Stimulated activated CD8-positive, alpha-beta memory T cell treated with anti-CD3 and anti-CD28 coated beads, Interleukin-4, amount 100 ng/mL, for 24 hours (primary cell): Measurements from ENCODE around the gene TBC1D22A.

Experiments
- DNase-seq: peaks from one replicate; pipeline ENCODE4 v3.0.0-alpha.2; 2020; ENCODE audit warnings: low read depth

The TBC1D22A gene

DNA sequence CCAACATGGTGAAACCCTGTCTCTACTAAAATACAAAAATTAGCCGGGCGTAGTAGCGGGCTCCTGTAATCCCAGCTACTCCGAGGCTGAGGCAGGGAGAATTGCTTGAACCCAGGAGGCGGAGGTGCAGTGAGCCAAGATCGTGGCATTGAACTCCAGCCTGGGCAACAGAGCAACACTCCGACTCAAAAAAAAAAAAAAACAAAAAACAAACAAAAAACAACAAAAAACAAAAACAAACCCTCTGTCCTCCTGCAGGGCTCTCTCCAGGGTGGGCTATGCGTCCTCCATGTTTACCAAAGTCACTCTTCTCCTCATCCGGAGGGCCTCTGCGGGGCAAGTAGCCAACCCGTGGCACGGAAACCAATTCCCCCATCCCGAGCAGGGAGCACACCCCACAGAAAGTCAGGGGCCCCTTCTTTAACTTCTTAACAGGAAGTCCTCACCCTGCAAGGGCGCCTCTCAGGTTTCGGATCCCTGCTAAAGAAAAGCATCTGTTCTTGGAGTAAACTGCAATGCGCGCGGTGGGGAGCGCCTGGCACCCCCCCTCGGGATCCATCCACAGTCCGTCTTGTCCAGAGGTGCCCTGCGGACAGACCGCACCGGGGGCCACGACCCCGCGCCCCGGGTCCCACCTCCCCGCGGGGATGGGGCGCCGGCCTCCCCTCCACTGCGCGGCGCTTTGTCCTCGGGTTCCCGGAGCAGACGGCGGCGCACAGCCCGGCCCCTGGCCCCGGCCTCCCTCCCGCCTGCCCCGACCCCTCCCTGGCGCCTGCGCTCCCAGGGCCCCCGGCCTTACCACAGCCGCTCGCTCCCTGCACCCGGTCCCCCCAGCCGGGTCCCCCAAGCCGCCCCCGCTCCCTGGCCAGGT is 25.1 kb upstream of the TBC1D22A start:
- peak; percentile 19 for DNase-seq

DNA sequence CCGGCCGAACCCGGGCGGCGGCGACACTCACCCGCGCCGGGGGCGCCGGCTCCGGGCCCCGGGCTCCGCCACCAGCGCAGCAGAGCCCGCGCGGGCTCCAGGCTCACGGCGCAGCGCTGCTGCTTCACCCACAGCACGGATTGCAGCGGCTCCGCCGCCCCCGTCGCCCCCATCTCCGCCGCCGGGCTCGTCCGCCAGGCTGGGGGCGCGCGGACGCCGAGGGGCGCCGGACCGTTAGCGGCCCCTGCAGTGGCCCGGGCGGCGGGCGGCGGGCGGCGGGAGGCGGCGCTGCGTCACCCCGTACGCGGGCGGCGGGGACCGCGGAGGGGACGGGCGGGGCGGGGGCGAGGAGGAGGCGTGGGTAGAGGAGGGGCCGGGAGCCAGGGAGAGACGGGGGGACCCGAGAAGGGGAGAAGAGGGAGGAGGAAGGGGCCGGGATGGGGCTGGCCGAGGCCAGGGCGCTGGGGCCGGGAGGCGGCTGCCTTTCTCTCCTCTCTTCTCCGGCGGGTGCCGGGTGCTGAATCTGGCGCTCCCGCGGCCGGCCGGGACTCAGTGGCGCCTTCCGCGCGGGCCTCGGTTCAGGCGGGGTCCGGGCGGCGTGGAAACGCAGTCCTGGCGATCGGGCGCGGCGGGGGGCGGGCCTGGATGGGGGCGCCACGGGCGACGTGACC is 24.3 kb upstream of the TBC1D22A start, which contains the start of gene CERK:
Gene CERK (minus strand): TSS at position 277 of the 671 bp plus-strand sequence. CDS start 104 bp downstream, at position 173.
- peak; percentile 54 for DNase-seq

DNA sequence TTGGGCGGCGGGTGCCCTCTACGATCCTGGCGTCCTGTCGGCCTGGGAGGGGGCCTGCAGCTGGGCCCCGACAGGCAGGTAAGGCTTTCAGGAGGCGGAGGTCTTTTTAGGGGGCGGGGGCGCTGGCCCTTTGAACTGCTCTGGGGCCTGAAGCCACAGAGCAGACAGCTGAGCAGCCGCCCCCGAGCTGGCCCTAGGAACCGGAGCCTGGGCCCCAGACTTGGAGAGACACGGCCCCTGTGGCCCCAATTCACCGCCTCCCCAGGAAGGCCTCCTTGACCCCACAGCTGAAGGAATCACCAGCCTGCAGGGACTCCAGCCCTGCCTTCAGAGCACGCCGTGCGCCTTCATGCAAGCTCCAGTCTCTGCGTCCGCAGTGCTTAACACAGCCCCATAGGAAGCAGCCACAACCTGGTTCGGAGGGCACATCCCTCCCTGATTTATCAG is 23.8 kb upstream of the TBC1D22A start:
- DNase-seq: no peak

DNA sequence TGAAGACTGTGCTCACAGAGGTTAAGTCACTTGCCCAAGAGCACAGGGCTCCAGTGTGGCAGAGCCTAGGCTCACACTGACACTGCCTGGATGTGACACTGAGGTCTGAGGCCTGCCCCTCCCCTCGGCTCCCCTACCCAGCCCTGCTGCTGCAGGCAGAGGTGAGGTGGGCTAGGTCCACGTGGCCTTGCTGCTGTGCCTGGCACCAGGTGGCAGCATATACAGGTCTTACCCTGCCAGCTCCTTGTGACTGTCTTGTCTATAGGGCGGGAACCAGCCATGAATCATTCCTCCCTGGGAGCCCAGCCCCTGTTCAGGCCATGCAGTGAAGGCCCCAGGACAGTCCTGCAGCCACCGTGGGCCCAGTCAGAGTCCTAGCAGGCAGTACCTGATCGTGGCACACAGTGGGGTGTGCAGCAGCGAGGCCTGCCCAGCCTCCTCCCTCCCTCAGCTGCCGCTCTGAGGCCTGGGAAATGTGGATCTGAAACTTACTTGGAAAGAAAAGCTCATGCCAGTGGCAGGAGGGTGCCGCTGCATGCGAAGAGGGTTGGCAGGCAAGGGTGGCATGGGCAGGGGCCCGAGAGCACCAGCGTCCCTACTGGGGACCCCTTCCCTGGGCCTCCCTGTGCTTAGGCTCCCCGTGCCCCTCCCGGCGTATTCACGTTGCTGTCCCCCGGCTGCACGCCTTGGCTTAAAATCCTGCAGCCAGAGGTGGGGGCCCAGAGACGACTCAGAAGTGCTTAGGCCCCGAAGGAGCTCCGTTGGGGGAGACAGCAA is 23.2 kb upstream of the TBC1D22A start:
- DNase-seq: peak; percentile 63

DNA sequence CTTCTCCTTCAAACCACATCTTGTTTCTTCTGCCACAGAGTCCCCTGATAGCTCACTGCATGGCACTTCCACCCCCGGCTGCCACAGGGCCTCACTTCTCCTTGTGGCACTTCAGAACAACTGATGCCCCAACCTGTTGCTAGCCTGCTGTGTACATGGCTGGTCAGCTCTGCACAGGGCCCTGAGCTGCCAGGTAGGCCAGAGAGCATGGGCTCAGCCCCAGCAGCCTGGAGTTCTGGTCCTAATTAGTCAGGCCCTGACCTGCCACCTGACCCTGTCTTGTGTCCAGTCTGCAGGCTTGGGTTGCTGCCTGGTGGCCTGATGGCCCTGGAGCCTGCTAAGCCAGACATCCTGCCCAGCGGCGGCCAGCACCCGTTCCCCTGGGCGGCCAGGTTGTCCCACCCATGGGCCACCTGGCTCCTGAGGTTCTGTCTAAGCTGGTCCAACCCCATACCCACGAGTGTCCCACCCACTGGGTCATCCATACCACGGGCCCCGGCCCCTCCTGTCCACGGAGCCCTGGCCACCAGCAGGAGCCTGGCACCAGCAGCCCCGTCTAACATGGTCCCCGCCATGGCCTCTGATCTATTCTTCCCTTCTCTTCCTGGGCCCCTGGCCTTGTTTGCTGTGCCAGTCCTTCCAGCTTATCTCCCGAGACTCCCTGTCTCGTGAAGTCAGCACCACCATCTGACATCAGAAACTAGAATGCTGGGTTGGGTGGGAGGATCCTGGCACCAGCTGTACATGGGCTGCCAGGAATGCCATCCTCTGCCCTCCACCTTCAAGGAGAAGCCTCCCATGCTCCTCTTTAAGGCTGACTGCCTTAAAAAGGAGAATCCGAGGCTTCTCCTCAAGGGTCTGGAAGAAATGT is 21.3 kb upstream of the TBC1D22A start:
- no peak for DNase-seq

DNA sequence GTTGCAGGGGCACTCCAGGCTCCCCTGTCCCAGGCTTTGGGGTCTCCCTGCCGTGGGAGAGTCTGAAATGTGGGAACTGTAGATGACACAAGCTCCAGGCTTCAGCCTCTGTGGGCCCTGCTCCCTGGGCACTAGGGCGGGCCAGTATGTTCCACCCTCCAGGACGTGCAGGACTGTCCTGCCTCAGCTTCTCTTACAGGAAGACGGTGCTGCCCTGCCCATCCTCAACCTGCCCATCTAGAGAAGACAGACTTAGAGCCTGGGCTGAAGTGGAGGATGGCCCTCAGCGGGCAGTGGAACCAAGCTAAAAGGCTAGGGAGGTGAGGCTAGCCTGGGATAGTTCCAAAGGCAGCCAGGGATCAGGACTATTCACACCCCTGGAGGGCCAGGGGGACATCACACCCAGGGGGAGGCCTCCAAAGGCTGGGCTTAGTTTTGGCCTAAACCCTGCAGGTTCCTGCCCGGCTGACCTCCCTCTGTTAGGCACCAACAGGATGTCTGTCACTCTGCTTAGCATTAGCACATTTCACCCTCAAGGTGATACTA is 20.4 kb upstream of the TBC1D22A start:
- no peak for DNase-seq

DNA sequence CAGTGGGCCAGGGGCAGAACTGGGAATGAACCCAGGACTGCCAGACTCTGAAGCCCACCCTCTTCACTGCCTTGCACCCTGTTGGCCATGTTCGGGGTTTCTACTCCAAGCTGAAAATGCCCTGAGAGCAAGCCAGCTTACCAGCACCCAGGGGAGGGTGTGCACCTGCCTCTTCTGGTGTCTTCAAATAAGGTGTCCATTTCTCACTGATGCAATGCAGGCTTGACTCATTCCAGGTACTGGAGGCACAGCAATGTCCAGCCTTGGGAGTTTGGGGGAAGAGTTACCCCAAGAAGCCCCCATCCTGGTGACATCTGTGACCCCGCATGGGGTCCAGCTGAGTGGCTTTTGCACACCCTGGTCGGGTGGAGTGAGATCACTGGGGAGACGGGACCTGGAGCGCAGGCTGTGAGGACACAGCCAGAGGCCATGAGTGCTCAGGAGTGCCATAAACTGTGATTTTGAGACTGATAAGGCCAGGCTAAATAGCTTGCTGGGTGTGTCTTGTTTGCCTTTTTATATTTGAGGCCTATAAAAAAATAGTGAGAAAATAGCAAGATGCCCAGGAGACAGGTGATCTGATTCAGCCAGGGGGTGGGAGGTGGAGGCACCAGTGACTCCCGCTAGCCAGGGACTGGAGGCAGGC is 19.8 kb upstream of the TBC1D22A start:
- DNase-seq: no peak

DNA sequence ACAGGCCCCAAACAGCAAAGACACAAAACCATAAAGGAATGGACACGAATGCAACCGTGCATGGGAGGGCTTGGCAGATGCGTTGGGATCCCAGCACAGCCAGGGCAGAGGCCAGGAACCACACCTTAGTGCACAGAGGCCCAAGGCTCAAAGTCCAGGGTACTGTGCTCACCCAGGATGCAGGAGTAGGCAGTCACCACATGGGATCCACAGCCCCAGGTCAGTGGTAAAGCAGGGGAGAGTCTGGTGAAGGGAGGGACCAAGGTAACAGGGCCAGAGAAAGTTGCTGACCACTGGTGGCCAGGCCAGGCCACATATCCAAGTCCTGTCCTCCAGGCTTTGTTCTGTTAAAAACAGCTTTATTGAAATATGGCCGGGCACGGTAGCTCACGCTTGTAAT is 17.9 kb upstream of the TBC1D22A start:
- DNase-seq: no peak

DNA sequence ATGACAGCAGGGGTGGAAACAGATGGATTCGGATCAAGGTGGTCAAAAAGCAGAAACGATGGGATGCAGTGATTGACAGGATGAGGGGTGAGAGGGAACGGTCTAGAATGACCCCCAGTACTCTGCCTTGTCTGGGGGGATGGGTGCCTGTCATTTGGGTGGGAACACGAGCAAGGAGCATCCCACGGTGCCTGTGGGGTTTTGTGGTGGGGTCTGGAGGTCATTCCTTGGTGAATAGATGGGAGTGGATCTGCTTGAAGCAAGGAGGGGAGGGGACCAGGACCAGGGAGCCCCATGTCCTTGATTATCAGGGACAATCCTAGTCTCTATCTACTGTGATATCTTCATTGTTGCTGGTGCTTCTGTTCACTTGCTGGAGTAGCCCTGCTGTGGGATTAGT is 16.3 kb upstream of the TBC1D22A start:
- no peak for DNase-seq

DNA sequence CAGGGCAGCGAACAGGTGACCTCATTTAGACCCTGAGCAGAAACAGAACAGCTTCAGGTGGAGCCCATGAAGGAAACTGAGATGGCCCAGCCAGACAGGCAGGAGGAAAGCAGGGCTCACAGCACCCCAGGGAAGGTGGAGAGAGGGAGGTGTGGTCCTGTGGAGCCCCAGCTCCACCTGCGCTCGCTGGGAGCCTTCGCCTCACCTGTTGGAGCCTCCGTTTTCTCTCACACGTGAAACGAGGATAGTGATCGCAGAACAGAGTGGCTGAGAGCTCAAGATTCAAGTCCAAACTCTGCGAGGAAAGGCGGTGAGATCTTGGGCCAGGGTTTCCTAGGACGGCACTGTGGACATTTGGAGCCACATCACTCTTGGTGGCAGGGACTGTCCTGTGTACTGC is 15.8 kb upstream of the TBC1D22A start:
- DNase-seq: no peak

DNA sequence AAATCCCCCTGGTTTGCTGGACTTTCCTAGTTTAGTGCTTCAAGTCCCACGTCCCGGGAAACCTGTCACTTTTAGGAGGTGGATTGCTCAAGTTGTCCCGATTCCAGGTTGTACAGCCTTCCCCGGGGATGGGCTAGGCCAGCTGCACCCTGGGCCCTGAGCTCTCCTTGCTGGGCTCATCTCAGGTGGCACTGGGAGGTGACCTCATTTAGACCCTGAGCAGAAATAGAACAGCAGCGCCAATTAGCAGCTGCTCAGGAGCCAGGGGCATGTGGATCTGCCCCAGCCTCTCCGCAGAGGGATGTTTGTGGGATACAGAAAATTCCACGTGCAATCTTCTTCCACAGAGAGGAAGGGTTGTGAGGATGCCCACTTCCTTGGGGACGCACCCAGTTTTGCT is 14.8 kb upstream of the TBC1D22A start:
- no peak for DNase-seq

DNA sequence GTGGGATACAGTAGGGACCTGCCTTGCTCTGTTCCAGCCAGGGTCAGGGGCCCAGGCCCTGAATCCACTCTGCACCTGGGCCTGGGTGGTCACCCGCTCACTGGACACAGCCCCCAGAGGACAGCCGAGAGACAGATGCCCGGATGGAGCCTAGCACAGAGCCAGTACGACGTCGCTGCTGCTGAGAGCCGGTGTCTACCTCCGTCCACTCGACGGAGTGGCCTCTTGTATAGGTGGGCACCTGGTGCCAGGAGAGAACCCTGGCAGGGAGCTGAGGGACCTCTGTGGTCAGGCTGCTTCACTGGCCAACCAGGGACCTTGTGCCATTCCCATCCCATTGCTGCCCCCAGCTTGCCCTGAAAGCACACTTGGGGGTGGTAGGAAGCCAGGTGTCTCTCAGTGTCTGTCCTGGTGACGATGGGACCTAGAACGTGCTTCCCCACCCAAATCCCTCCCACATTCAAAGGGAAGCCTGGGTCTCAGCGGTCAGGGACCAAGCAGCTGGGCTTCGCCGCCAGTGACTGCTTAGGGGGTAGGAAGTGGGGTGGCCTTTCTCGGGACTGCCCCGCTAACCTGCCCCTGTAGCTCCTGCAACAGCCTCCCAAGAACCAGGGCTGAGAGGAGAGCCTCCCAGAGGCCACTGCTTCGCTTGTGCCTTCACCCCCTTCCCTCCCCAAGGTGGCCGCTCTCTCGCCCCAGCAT is 14.1 kb upstream of the TBC1D22A start:
- DNase-seq: no peak

DNA sequence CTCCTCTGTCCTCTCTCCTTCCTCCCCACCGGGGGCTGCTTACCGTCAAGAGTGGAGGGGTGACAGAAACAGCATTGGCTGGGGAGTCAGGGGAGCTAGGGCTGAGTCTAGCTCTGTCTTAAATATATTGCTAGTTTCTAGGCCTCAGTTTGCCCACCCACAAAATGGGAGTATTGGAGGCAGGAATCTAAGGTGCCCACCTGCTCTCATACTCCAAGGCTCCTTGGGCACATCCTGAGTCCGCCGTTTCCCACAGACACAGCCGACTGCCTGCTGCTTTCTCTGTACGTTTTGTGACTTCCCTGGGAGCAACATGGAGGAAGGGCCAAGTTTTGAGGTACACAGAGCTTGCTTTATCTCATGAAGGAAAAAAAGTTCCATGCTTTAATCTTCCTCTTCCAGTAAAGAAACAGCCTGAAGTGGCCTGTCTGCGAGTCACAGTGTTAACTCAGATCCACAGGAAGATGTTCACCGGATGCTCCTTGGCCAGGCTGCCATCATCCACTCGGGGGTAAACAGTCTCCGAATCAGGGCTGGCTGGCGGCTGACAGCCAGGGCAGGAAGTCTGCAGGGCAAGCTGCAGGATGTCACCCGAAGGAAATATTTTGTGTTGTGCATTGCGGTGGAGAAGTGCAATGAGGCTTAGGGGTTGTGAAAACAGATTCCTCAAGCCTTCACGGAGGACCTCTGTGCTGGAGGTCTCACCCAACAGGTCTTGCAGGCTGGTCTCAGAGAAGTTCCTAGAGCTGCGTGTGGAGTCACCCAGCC is 13.4 kb upstream of the TBC1D22A start:
- DNase-seq: no peak

DNA sequence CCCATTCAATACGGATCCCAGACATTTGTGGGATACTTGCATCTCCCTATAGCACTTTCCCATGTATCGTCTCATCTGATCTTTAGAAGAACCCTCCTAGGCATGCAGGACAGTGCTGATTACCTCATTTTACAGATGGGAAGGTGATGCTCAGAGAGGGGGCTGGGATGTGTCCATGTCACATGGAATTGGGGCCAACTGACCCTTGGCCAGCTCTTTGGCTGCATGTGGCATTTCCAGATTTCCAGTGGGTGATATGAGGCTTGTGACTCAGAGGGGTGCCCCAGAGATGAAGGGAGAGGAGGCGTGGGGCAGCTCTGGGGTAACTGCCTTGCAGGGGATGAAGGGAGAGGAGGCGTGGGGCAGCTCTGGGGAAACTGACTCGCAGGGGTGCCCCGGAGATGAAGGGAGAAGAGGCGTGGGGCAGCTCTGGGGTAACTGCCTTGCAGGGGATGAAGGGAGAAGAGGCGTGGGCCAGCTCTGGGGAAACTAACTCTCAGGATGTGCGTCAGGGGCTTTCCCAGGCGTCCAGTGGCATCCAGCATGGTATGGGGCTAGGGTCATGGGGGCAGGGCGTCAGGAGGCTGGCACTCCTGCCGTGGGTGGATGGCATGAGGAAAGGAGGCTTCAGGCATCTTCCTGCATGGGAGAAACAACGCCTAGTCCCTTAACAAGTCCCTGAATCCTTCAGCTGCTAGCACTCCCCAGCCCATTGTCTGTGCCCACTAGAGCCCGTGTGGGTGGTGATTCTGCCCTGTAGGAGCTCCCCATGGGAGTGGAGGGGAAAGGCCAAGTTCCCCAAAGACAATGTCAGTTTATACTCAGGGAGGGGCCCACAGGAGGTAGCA is 12.5 kb upstream of the TBC1D22A start:
- no peak for DNase-seq

DNA sequence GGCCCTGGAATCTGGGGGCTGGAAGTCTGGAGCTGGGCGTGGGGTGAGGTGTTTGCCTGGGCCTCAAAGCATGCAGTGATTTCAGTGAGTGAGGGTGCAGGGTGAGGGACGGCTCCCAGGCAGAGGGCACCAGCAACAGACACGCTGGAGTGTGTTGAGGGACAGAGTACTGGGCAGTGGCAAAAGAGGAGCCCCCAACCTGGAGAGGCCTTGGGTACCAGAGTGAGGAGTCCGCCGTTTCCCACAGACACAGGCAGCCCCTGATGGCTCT is 12.0 kb upstream of the TBC1D22A start:
- no peak for DNase-seq

DNA sequence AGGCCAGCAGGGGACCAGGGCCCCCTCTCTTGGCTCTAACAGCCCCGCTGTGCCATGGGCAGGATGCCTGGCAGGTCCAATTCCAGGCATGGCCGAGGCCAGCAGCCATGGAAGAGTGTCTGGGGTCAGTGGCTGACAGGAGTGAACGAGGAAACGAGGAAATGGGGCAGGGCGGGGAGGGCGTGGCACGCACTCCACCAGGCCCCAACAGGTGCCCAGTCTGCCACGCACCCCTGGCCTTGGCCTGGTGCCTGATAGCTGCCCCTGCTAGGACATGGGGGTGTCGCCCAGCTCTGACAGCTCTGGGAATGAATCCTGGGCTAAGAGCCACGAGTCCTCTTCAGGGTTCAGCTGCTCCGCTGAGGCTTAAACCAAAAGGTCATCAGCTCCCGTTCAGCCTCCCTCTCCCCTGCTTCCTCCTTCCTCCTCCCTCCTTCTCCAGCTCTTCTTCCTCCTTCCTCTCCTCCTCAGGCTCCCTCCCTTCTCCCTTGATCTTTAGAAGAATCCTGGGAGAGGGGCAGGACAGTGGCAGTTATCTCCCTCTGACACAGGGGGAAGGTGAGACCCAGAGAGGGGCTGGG is 11.5 kb upstream of the TBC1D22A start:
- no peak for DNase-seq

DNA sequence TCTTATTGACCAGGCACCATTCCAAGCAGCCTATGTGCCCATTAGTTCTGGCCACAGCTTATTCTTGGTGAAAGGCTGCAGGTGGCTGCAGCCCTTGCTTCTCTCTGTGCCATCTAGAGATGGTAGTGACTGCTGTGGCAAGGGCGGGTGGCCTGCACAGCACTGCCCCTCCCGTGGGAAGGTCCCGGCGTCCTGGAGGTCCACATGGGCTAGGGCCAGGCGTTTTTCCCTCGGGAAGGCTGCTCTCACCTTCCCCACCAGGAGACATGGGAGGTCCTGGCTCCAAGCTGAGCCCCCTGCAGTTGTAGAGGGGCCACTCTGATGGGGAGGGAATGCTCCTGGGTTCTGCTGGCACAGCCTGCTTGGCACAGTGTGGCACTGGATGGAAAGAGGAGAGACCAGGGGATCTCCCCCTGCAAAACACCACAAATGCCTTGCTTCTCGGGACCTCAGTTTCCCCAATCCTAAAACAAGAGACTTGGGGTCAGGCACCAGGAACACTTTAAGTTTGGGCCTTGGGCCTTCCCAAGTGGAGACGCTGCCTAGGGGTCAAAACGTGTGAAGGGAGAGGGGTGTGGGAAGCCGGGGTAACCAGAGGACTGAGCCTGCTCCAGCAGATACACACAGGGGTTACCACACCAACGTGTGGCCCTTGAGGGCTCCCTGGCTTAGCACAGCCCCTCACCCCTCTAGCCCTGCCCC is 10.0 kb upstream of the TBC1D22A start:
- no peak for DNase-seq

DNA sequence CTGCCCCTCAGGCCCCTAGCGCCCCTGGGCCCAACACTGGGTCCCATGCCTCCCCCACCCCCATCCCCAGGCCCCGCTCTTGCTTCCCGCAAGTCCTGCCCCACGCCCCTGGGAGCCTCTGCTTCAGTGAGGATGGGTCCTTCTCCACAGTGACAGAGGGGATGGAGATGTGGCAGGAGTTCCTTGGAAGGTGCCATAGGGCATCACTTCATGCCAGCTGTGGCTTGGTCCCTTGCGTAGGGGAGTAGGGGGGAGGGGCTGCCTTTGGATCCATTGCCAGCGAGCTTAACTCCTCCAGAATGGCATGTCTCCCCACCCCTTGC is 9.5 kb upstream of the TBC1D22A start:
- DNase-seq: no peak
